HL-60 (cell line): Measurements from ENCODE around the gene DYSF.
A peak's percentile ranks its signal among the peaks of the same experiment; 100 is the strongest.

ENCODE experiments used
- DNase-seq, 2 experiments: peaks; one replicate each; pipeline ENCODE4 v3.0.0-alpha.2; 2010 to 2020; ENCODE audit warnings: low read depth in 1 of 2, low spot score in 1 of 2
- H3K27ac ChIP-seq: fragments of 250-450 bp; sonication (Bioruptor Pico); replicated peaks from 2 replicates; pipeline ENCODE4 v1.5.1; 2020; ENCODE audit warnings: mild to moderate bottlenecking, moderate library complexity
- H3K27me3 ChIP-seq: fragments of 250-450 bp; sonication (Bioruptor Pico); 2 replicates; pipeline ENCODE4 v1.5.1; 2021; ENCODE audit warnings: mild to moderate bottlenecking, moderate library complexity; ENCODE audit not compliant: insufficient read depth, poor library complexity, severe bottlenecking
- H3K4me3 ChIP-seq: replicated peaks from 2 replicates; pipeline ENCODE4 v1.5.1; 2011; ENCODE audit warnings: mild to moderate bottlenecking, control low read depth, low read length; ENCODE audit not compliant: insufficient read depth
- GABPA ChIP-seq: IDR thresholded peaks from 2 replicates; pipeline ENCODE4 v1.6.1; 2012; ENCODE audit warnings: low read depth
- POLR2AphosphoS5 ChIP-seq: IDR thresholded peaks from 2 replicates; pipeline ENCODE4 v1.6.1; 2012; ENCODE audit warnings: low read depth
- SPI1 ChIP-seq: IDR thresholded peaks from 2 replicates; pipeline ENCODE4 v1.6.1; 2012; ENCODE audit warnings: low read depth, mild to moderate bottlenecking, borderline replicate concordance
- TF ChIP-seq, protein P1 (sequence below): IDR thresholded peaks from 2 replicates; pipeline ENCODE4 v1.6.1; 2012; ENCODE audit warnings: low read depth; ENCODE audit not compliant: insufficient replicate concordance
- TF ChIP-seq, protein P2 (sequence below): IDR thresholded peaks from one replicate; pipeline ENCODE4 v1.5.1; 2011; ENCODE audit warnings: low read length, control low read depth, inconsistent platforms; ENCODE audit not compliant: insufficient read depth

Gene DYSF

DNA sequence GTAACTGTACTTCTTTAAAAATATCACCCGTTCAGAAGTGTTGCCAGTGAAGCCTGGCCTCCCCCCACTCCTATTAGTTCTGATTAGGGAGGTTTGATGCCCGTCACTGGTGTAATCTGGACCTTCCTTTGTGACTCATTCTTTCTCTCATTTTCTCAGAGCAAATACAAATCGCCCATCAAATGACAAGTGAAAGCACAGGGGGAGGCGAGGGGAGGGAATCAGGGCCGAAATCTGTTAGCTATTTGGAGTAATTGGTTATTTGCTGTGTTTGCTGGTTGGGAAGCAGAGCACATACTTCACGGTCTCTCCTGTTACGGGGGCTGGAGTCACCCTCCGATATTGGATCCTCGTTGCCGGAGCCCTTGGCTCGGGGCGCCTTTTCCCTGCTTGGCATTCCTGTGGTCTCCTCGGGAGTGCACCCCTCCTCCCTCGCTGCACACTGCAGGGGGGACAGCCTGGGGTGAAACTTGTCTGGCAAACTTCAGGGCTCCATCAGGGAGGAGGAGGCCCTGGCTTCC, 178.1 kb downstream of the DYSF start:
- Histone ChIP-seq H3K27me3 (no peaks in the 10 kb centered on the region), H3K27ac (no peak overlapping the region), H3K4me3 (no peak overlapping the region)
- no peak for TF ChIP-seq SPI1
- no peak for DNase-seq

DNA sequence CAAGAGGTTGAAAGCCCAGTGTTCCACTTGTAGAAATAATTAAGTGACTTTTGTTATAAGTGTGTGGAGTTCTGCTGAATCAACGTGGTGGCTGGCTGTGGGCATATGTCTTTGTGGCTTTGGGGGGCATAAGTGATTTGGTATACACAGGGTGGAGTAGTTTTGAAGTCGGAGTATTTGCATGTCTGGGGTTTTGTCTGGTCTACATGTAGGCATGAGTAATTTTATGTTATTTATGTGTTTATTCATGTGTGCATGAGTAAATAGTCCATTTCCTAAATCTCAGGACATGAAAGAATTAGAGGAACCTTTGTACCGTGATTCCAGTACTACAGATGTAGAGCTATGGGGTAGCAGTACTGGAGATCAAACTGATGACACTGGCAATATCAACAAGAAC, 179.7 kb downstream of the DYSF start:
- Histone ChIP-seq H3K27me3 (no peaks in the 10 kb centered on the region), H3K4me3 (no peak overlapping the region), H3K27ac (no peak overlapping the region)
- DNase-seq, result no peak
- TF ChIP-seq SPI1, result no peak
- no peak for TF ChIP-seq POLR2AphosphoS5
- TF ChIP-seq GABPA, result no peak
- TF ChIP-seq, protein P1, sequence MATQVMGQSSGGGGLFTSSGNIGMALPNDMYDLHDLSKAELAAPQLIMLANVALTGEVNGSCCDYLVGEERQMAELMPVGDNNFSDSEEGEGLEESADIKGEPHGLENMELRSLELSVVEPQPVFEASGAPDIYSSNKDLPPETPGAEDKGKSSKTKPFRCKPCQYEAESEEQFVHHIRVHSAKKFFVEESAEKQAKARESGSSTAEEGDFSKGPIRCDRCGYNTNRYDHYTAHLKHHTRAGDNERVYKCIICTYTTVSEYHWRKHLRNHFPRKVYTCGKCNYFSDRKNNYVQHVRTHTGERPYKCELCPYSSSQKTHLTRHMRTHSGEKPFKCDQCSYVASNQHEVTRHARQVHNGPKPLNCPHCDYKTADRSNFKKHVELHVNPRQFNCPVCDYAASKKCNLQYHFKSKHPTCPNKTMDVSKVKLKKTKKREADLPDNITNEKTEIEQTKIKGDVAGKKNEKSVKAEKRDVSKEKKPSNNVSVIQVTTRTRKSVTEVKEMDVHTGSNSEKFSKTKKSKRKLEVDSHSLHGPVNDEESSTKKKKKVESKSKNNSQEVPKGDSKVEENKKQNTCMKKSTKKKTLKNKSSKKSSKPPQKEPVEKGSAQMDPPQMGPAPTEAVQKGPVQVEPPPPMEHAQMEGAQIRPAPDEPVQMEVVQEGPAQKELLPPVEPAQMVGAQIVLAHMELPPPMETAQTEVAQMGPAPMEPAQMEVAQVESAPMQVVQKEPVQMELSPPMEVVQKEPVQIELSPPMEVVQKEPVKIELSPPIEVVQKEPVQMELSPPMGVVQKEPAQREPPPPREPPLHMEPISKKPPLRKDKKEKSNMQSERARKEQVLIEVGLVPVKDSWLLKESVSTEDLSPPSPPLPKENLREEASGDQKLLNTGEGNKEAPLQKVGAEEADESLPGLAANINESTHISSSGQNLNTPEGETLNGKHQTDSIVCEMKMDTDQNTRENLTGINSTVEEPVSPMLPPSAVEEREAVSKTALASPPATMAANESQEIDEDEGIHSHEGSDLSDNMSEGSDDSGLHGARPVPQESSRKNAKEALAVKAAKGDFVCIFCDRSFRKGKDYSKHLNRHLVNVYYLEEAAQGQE, result no peak
- TF ChIP-seq, protein P2, sequence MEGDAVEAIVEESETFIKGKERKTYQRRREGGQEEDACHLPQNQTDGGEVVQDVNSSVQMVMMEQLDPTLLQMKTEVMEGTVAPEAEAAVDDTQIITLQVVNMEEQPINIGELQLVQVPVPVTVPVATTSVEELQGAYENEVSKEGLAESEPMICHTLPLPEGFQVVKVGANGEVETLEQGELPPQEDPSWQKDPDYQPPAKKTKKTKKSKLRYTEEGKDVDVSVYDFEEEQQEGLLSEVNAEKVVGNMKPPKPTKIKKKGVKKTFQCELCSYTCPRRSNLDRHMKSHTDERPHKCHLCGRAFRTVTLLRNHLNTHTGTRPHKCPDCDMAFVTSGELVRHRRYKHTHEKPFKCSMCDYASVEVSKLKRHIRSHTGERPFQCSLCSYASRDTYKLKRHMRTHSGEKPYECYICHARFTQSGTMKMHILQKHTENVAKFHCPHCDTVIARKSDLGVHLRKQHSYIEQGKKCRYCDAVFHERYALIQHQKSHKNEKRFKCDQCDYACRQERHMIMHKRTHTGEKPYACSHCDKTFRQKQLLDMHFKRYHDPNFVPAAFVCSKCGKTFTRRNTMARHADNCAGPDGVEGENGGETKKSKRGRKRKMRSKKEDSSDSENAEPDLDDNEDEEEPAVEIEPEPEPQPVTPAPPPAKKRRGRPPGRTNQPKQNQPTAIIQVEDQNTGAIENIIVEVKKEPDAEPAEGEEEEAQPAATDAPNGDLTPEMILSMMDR, result no peak

DNA sequence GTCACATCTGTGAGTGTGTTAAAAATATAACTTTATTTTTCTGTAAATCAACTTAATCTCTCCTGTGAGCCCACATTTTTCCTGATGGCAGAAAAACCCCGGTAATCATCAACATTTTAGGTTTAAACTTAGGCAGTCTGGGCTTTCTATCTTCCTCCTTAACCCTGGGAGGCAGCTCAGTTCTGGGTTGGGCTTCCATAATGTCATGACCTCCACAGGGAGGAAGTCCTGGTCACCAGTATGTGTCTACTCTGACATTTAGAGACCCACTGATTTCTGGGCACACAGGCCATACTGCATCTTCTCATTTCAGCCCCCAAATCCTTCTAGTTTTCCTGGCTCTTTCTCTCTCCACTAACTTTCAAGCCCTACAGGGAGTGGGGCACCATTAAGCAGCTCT, 181.2 kb downstream of the DYSF start:
- no peak overlapping the region for H3K27ac ChIP-seq
- H3K27me3 ChIP-seq, result no peaks in the 10 kb centered on the region
- TF ChIP-seq, protein P2, result no peak
- no peak for TF ChIP-seq POLR2AphosphoS5
- no peak for TF ChIP-seq GABPA
- no peak for TF ChIP-seq SPI1
- TF ChIP-seq, protein P1, result no peak
- DNase-seq, result no peak
- H3K4me3 ChIP-seq, result no peak overlapping the region

GRCh38 chr2:71635798-71636197, 182.4 kb downstream of the DYSF start:
- TF ChIP-seq SPI1 (peak; percentile 75), GABPA (no peak)
- no peak for DNase-seq
- H3K27ac ChIP-seq, result no peak overlapping the region
- no peak overlapping the region for H3K4me3 ChIP-seq
- H3K27me3 ChIP-seq, result no peaks in the 10 kb centered on the region

DNA sequence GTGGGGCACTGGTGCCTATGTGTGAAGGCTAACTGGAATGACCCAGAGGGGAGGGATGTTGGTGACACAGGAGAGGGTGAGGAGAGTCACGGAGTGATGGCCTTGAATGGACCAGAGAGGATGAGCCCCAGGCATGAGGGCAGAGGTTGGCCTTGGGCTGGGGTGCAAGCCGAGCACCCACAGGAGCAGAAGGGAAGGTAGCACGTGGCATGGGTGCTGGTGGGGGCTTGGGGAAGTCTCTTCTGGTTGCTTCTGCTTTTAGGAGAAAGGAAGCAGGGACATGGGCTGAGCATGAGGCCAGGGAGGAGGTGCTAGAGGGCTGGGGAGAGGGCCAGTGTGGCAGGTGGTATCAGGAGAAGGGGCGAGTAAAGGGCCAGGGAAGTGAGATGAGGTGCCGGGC, 183.8 kb downstream of the DYSF start:
- H3K4me3 ChIP-seq, result no peak overlapping the region
- H3K27ac ChIP-seq, result no peak overlapping the region
- DNase-seq, result peak in 1 of 2 experiments; percentile 46
- TF ChIP-seq, protein P1, result no peak
- TF ChIP-seq GABPA (no peak), SPI1 (no peak)
- no peaks in the 10 kb centered on the region for H3K27me3 ChIP-seq
